GM18519 (cell line): Measurements from ENCODE around the gene OR56A4.
"Not testable (repeated sequence)": the region's sequence is repeated elsewhere in the genome, so short reads cannot be mapped to it uniquely, and the experiment has no call there.

ENCODE experiments used
- ATAC-seq: cut with Tn5 transposase; IDR thresholded peaks from one replicate; pipeline ENCODE4 v1.9.1; 2021; ENCODE audit warnings: mild to moderate bottlenecking, moderate library complexity; ENCODE audit not compliant: unreplicated experiment, low FRiP score

Gene OR56A4

GRCh38 chr11:5966958-5967357 is 39.8 kb downstream of the OR56A4 start:
- no peak for ATAC-seq

- ATAC-seq: not testable (repeated sequence)
Observed at GRCh38 chr11:5960704-5961320, 45.9 kb downstream of the OR56A4 start.

GRCh38 chr11:5955586-5955985 is 51.2 kb downstream of the OR56A4 start:
- no peak for ATAC-seq
